HEK293 (cell line): Measurements from ENCODE around the gene CLINT1.

Source experiments
- IKZF3 ChIP-seq: fragments of 450-650 bp; IDR thresholded peaks from 2 replicates; pipeline ENCODE4 v1.5.0; 2018; ENCODE audit warnings: missing biosample characterization, mild to moderate bottlenecking, missing genetic modification characterization, moderate library complexity
- PRDM1 ChIP-seq: fragments of 450-650 bp; formaldehyde crosslinking; IDR thresholded peaks from 2 replicates; pipeline ENCODE4; 2016; ENCODE audit warnings: missing biosample characterization, missing genetic modification characterization
- SP7 ChIP-seq: fragments of 450-650 bp; formaldehyde crosslinking; IDR thresholded peaks from 2 replicates; pipeline ENCODE4 v1.5.1; 2016; ENCODE audit warnings: missing biosample characterization, missing genetic modification characterization
- ZNF169 ChIP-seq: fragments of 450-650 bp; formaldehyde crosslinking; IDR thresholded peaks from 2 replicates; pipeline ENCODE4 v1.5.1; 2016; ENCODE audit warnings: missing biosample characterization, missing genetic modification characterization
- ZNF221 ChIP-seq: fragments of 450-650 bp; formaldehyde crosslinking; IDR thresholded peaks from 2 replicates; pipeline ENCODE4 v1.5.1; 2017; ENCODE audit warnings: missing biosample characterization, missing genetic modification characterization, borderline replicate concordance
- ZNF266 ChIP-seq: fragments of 450-650 bp; formaldehyde crosslinking; IDR thresholded peaks from 2 replicates; pipeline ENCODE4 v1.5.1; 2016; ENCODE audit warnings: missing biosample characterization, missing genetic modification characterization, low read depth
- ZNF302 ChIP-seq: fragments of 450-650 bp; formaldehyde crosslinking; IDR thresholded peaks from 2 replicates; pipeline ENCODE4 v1.5.1; 2016; ENCODE audit warnings: missing biosample characterization, missing genetic modification characterization, low read depth
- ZNF394 ChIP-seq: fragments of 450-650 bp; formaldehyde crosslinking; IDR thresholded peaks from 2 replicates; pipeline ENCODE4 v1.5.1; 2016; ENCODE audit warnings: missing biosample characterization, missing genetic modification characterization, mild to moderate bottlenecking, moderate library complexity, borderline replicate concordance
- ZNF701 ChIP-seq: fragments of 450-650 bp; formaldehyde crosslinking; IDR thresholded peaks from 2 replicates; pipeline ENCODE4 v1.5.1; 2016; ENCODE audit warnings: missing biosample characterization, missing genetic modification characterization
- TF ChIP-seq, protein P1 (sequence below): sonication (generic); formaldehyde crosslinking; IDR thresholded peaks from 2 replicates; pipeline ENCODE4 v1.8.1; 2022; ENCODE audit warnings: mild to moderate bottlenecking, moderate library complexity, missing genetic modification reagents
- TF ChIP-seq, protein P2 (sequence below): fragments of 450-650 bp; formaldehyde crosslinking; IDR thresholded peaks from 2 replicates; pipeline ENCODE4 v1.5.1; 2016; ENCODE audit warnings: missing biosample characterization, missing genetic modification characterization

DNA sequence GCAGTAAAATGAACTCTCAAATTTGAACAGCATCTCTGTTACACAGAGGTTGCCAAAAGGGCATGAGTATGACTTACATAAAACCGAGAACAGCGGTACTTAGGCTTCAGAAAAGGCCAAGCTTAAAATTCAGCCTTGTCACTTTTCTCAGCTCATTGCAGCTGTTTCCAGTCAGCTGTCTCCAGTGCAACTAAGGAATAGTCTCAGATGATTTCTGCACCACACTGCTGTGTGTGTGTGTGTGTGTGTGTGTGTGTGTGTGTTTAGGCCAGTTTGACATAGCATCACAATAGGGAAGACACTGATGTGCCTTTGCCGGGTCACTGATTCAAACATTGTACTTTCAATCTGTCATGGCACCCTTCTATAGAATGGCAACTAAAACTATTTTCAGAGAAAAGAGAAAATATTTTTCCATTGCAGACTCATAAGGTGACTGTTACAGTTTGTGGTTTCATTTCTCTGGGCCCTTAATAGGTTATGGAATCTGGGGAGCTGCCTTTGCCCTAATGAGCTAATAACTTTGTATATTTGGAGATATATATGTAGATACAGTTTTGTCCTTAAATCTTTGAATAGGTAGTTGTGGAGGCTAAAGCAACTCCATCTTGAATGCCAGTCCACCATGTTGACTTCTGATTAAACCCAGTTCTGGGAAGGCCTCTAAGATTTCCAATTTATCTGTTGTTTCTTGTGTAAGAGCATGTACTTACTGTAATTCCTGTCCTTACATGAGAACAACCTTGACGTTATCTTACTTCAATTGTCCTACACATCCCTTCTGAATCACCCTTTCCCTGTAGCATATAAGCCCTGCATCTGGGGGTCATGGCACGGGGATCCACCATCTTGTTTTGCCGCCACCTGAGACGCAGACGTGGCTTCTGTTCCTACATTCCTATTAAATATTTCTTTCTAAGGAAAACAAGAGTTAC is 110.9 kb downstream of the CLINT1 start:
- TF ChIP-seq ZNF302 (tag by site-specific recombination) (no peak), IKZF3 (no peak), PRDM1 (tag by site-specific recombination) (no peak), ZNF394 (tag by site-specific recombination) (no peak), ZNF266 (tag by site-specific recombination) (no peak), ZNF169 (tag by site-specific recombination) (no peak), ZNF701 (no peak), SP7 (tag by site-specific recombination) (no peak), ZNF221 (no peak)
- TF ChIP-seq, protein P1, sequence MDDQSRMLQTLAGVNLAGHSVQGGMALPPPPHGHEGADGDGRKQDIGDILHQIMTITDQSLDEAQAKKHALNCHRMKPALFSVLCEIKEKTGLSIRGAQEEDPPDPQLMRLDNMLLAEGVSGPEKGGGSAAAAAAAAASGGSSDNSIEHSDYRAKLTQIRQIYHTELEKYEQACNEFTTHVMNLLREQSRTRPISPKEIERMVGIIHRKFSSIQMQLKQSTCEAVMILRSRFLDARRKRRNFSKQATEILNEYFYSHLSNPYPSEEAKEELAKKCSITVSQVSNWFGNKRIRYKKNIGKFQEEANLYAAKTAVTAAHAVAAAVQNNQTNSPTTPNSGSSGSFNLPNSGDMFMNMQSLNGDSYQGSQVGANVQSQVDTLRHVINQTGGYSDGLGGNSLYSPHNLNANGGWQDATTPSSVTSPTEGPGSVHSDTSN (CRISPR knock-in tag): no peak
- TF ChIP-seq, protein P2, sequence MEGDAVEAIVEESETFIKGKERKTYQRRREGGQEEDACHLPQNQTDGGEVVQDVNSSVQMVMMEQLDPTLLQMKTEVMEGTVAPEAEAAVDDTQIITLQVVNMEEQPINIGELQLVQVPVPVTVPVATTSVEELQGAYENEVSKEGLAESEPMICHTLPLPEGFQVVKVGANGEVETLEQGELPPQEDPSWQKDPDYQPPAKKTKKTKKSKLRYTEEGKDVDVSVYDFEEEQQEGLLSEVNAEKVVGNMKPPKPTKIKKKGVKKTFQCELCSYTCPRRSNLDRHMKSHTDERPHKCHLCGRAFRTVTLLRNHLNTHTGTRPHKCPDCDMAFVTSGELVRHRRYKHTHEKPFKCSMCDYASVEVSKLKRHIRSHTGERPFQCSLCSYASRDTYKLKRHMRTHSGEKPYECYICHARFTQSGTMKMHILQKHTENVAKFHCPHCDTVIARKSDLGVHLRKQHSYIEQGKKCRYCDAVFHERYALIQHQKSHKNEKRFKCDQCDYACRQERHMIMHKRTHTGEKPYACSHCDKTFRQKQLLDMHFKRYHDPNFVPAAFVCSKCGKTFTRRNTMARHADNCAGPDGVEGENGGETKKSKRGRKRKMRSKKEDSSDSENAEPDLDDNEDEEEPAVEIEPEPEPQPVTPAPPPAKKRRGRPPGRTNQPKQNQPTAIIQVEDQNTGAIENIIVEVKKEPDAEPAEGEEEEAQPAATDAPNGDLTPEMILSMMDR (tag by site-specific recombination): no peak
